Spinal cord (tissue), 10 donors: ENCODE measurements around the gene ZCCHC3. TPM values are rescaled to one million over a fixed set of nuclear protein-coding genes. Genes with fewer than 3 reads are reported as not detected.
A peak's percentile ranks its signal among the peaks of the same experiment; 100 is the strongest.
"Not testable (repeated sequence)": the region's sequence is repeated elsewhere in the genome, so short reads cannot be mapped to it uniquely, and the experiment has no call there.

Experiments
- DNase-seq, 6 donors: peaks; one replicate each; pipeline versions ENCODE4 v3.0.0 to v3.0.0-alpha.2; 2013 to 2015; ENCODE audit warnings: low spot score in 6 of 6, low read depth in 4 of 6
- H3K27ac ChIP-seq: one replicate; pipeline ENCODE4 v1.5.1; 2013; ENCODE audit warnings: low read depth, low read length, control low read depth
- H3K27me3 ChIP-seq: one replicate; pipeline ENCODE4 v1.6.1; 2013; ENCODE audit warnings: low read length; ENCODE audit not compliant: control insufficient read depth, insufficient read depth
- H3K36me3 ChIP-seq: one replicate; pipeline ENCODE4 v1.6.1; 2013; ENCODE audit warnings: low read length; ENCODE audit not compliant: control insufficient read depth, insufficient read depth
- H3K4me1 ChIP-seq: one replicate; pipeline ENCODE4 v1.6.1; 2013; ENCODE audit warnings: low read length; ENCODE audit not compliant: control insufficient read depth, insufficient read depth
- H3K4me3 ChIP-seq: one replicate; pipeline ENCODE4 v1.5.1; 2013; ENCODE audit warnings: low read depth, low read length, control low read depth
- H3K9me3 ChIP-seq: one replicate; pipeline ENCODE4 v1.6.1; 2013; ENCODE audit warnings: low read length; ENCODE audit not compliant: control insufficient read depth, insufficient read depth
- WGBS: methylation state at CpG from one replicate; pipeline ENCODE4 v1.1.5; 2013; ENCODE audit warnings: missing lambda C conversion rate; ENCODE audit not compliant: insufficient coverage; 5-methylcytosine and 5-hydroxymethylcytosine counted together
- polyA plus RNA-seq, 2 donors: library from polyadenylated mRNA; unstranded; fragments of 120-200 nt; gene quantifications; one replicate each; pipeline ENCODE4 v1.2.1, GENCODE V29; 2013; ENCODE audit not compliant: insufficient read length in 2 of 2
- total RNA-seq, 2 donors: library from RNA; depleted of rRNA in 1 of 2; stranded (reverse); fragments of 120-200 nt in 1 of 2; fragments of >200 nt in 1 of 2; gene quantifications; one replicate each; pipeline versions ENCODE4 v1.2.3 to v1.2.4, GENCODE V29; 2013 to 2014
- donor health status: healthy.

Gene ZCCHC3
- total and polyA plus RNA-seq, 4 donors: 18.8 to 26.6 (median 25.6) TPM

- H3K9me3 ChIP-seq: no peaks in the 10 kb centered on the region
- peak in 2 of 6 donors; percentile 87 to 90 for DNase-seq
- H3K27ac ChIP-seq: peak overlapping the region; percentile 35
- peaks cover 50% of the 10 kb centered on the region for H3K4me1 ChIP-seq
- peaks cover 33% of the 10 kb centered on the region for H3K36me3 ChIP-seq
- no peak overlapping the region for H3K4me3 ChIP-seq
- H3K27me3 ChIP-seq: no peaks in the 10 kb centered on the region
- WGBS: 16% methylated on average over 16 of the region's 16 CpGs
These were observed 33.1 kb downstream of the ZCCHC3 start for GRCh38 chr20:330233-331149.

GRCh38 chr20:334578-334977 lies 37.2 kb downstream of the ZCCHC3 start:
- 100% methylated on average over 5 of the region's 8 CpGs for WGBS
- peaks cover 17% of the 10 kb centered on the region for H3K36me3 ChIP-seq
- H3K27me3 ChIP-seq: no peaks in the 10 kb centered on the region
- H3K9me3 ChIP-seq: no peaks in the 10 kb centered on the region
- peaks cover 20% of the 10 kb centered on the region for H3K4me1 ChIP-seq
- H3K4me3 ChIP-seq: no peak overlapping the region
- no peak overlapping the region for H3K27ac ChIP-seq
- no peak for DNase-seq

DNA sequence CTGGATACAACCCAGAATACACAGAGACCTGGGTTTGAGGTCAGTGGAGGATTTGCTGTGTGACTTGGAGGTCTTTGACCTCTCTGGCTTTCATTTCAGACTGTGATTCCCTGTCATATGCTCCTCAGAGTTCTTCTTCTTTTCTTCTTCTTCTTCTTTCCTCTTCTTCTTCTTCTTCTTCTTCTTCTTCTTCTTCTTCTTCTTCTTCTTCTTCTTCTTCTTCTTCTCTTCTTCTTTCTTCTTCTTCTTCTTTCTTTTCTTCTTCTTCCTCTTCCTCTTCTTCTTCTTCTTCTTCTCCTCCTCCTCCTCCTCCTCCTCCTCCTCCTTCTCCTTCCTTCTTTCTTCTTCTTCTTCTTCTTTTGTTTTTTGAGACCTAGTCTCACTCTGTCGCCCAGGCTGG lies 38.7 kb downstream of the ZCCHC3 start:
- not testable (repeated sequence) for H3K27ac ChIP-seq, H3K27me3 ChIP-seq, H3K36me3 ChIP-seq, H3K9me3 ChIP-seq, H3K4me1 ChIP-seq, DNase-seq, H3K4me3 ChIP-seq
- WGBS: 92% methylated on average over 1 of the region's 1 CpG

DNA sequence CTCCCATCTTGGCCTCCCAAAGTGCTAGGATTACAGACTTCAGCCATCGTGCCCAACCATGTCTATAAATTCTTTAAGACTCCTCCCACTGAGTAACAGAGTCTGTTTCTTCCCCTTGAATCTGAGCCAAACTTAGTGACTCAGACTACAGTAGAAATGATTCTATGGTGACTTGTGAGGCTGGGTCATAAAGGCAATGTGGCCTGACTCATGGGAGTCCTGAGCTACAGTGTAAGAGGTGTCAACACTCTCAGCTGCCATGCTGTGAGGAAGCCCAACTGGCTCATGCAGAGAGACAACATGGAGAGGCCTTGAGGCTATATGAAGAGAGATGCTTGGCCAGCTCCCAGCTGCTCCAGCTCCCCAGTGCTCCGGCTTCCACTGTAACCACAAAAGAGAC lies 44.3 kb downstream of the ZCCHC3 start:
- Histone ChIP-seq H3K36me3 (no peaks in the 10 kb centered on the region), H3K9me3 (peaks cover 2% of the 10 kb centered on the region), H3K4me1 (peaks cover 9% of the 10 kb centered on the region), H3K27me3 (no peaks in the 10 kb centered on the region), H3K4me3 (no peak overlapping the region), H3K27ac (no peak overlapping the region)
- DNase-seq: no peak
- WGBS: no CpG with 5 or more reads among the region's 2 CpGs

GRCh38 chr20:343107-343506 lies 45.7 kb downstream of the ZCCHC3 start:
- peaks cover 9% of the 10 kb centered on the region for H3K4me1 ChIP-seq
- peaks cover 2% of the 10 kb centered on the region for H3K9me3 ChIP-seq
- no peaks in the 10 kb centered on the region for H3K36me3 ChIP-seq
- no peak overlapping the region for H3K27ac ChIP-seq
- no peak for DNase-seq
- no peaks in the 10 kb centered on the region for H3K27me3 ChIP-seq
- H3K4me3 ChIP-seq: no peak overlapping the region

- Histone ChIP-seq H3K9me3 (peaks cover 2% of the 10 kb centered on the region), H3K4me3 (peak overlapping the region; percentile 78), H3K36me3 (peaks cover 19% of the 10 kb centered on the region), H3K27ac (peak overlapping the region; percentile 98), H3K4me1 (peaks cover 15% of the 10 kb centered on the region), H3K27me3 (no peaks in the 10 kb centered on the region)
- 27% methylated on average over 4 of the region's 9 CpGs for WGBS
- peak in 1 of 6 donors; percentile 15 for DNase-seq
These were observed 48.8 kb downstream of the ZCCHC3 start for GRCh38 chr20:346033-346639.

DNA sequence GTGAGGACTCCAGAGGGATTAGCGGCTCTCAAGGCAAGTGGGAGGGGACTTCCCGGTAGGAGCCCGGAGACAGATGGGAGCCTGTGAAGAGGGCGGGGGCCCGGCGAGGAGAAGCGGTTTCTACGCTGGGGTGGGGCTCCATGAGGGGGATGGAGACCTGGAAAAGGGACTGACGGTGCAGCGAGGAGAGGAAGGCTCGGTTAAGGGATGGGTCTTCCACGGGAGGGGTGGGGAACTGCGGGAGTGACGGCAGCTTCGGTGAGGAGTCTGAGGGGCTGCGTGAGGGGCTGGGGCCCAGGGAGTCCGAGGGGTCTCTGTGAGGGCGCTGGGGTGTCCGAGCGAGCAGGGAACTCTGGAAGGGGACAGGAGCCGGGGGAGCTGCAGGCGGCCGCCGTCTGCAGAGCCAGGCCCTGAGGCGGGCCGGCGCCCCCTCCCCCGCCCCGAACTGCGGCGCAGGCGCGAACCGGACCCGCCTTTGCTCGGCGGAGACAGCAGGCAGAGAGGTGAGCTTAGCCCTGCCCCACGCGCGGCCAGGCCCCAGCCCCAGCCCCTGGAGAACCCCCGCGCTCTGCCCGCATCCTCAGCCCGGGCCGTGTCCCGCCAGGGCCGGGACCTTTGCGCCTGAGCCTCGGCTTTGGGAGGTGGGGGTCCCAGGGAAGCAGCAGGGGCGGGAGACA lies 49.4 kb downstream of the ZCCHC3 start, which contains the start of gene NRSN2:
Gene NRSN2, plus strand, starts transcription at position 472 of the 677 bp plus-strand sequence. CDS start 2,533 bp downstream, outside the sequence.
- H3K36me3 ChIP-seq: peaks cover 21% of the 10 kb centered on the region
- H3K27ac ChIP-seq: peak within 1 kb of the TSS; percentile 98
- peak in 2 of 6 donors; percentile 85 to 87 for DNase-seq
- H3K4me3 ChIP-seq: peak within 1 kb of the TSS; percentile 78
- H3K4me1 ChIP-seq: peaks cover 15% of the 10 kb centered on the region
- no peaks in the 10 kb centered on the region for H3K9me3 ChIP-seq
- H3K27me3 ChIP-seq: no peaks in the 10 kb centered on the region
- WGBS: under 1% methylated on average over 45 of the region's 50 CpGs

DNA sequence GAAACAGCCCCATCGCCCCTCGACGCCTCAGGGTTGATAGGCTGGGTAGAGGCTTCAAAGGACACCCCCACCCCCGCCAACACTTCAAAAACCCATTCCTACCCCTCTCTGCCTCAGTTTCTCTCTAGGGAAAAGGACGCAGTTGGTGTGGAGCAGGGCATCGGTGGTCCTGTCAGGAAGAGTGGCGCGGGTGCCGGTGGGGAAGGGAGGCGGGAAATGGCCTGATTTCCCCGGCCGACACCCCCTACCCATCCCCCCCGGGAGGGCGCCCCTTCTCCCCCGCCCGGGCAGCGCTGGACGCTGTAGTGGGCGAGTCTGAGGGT lies 49.9 kb downstream of the ZCCHC3 start:
- H3K27ac ChIP-seq: peak overlapping the region; percentile 98

GRCh38 chr20:347640-348484 lies 50.5 kb downstream of the ZCCHC3 start:
- DNase-seq: peak in 5 of 6 donors; percentile 85 to 99 (median 93)

More for the DNA sequence above, 49.9 kb downstream of the ZCCHC3 start:
- no peak for DNase-seq
- no peaks in the 10 kb centered on the region for H3K9me3 ChIP-seq
- H3K27me3 ChIP-seq: no peaks in the 10 kb centered on the region
- peaks cover 15% of the 10 kb centered on the region for H3K4me1 ChIP-seq
- H3K36me3 ChIP-seq: peaks cover 21% of the 10 kb centered on the region
- H3K4me3 ChIP-seq: peak overlapping the region; percentile 78
- 0% methylated on average over 1 of the region's 19 CpGs for WGBS

More at GRCh38 chr20:347640-348484, 50.5 kb downstream of the ZCCHC3 start:
- Histone ChIP-seq H3K27ac (peak overlapping the region; percentile 98), H3K4me3 (peak overlapping the region; percentile 78), H3K36me3 (peaks cover 23% of the 10 kb centered on the region), H3K9me3 (no peaks in the 10 kb centered on the region), H3K27me3 (no peaks in the 10 kb centered on the region), H3K4me1 (peaks cover 15% of the 10 kb centered on the region)
- 0% methylated on average over 50 of the region's 61 CpGs for WGBS
